GM21825 (cell line): Measurements from ENCODE around the gene SLX4IP.

Experiments
- ATAC-seq: cut with Tn5 transposase; IDR thresholded peaks from one replicate; pipeline ENCODE4 v1.9.1; 2021; ENCODE audit warnings: mild to moderate bottlenecking, moderate library complexity; ENCODE audit not compliant: unreplicated experiment

Gene SLX4IP

DNA sequence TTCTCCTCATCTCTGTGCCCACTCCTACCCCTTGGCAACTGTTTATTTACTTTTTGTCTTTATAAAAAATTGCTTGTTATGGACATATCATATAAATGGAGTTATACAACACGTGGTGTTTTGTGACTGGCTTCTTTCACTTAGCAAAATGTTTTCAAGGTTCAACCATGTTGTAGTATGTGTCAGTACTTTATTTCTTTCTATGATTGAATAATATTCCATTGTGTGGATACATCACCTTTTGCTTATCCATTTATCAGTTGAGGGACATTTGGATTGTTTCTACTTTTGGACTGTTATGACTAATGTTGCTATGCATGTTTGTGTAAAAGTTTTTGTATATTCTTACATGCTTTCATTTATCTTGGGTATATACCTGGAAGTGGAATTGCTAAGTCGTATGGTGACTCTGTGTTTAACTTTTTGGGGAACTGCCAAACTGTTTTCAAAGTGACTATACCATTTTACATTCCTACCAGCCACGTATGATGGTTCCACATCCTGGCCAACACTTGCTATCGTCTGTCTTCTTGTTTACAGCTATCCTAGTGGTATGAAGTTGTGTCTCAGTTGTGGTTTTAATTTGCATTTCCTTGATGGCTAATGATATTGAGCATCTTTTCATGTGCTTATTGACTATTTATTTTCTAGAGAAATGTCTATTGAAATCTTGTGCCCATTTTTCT lies 84.4 kb downstream of the SLX4IP start:
- ATAC-seq = peak; percentile 55

DNA sequence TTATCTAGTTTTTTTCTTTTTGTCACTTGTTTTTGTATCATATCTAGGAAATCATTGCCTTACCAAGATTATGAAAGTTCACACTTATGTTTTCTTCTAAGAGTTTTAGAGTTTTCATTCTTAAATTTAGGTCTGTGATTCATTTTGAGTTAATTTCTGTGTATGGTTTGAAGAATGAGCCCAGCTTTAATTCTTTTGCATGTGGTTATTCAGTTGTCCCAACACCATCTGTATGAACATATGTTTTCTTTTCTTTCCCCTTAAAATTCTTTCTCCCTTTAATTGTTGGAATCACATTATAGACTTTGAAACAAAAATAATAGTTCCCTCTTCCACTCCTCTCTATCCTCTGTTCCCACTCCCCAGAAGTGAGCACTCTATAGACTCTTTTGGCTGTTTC lies 85.4 kb downstream of the SLX4IP start:
- no peak for ATAC-seq

DNA sequence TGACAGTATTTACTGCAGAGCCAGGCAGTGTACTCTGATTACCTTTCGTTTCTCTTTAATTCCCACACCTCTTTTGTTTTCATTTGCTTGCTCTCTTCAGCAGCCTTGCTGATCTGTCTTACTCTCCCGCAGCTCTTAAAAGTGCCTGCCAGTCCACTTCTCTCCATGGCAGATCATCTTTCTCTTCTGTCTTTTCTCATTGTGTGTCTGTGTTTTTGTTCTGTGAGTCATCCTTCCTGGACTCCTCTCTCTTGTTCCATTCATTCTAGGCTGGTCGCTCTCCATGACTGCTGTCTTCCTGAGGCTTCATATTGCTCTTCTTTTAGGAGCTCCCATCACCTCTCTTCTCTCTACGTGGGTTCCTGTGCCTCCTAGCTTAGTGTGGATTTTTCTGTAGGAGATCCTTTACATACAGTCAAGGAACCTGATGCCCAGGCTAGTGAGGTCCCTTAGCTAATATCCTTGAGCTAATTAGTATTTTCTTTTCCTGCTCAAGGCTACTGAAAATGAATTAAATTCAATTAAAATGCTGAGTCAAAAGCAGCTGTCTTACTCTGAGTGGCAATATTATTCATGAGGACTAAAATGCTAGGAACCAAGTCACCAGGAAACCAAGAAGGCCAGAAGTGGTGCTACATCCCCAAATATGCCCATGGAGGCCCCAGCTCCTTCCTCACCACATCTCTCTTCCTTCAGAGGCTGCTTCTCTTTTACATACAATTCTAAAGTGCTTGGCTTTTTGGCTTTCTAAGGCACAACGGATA lies 86.1 kb downstream of the SLX4IP start:
- ATAC-seq = no peak

DNA sequence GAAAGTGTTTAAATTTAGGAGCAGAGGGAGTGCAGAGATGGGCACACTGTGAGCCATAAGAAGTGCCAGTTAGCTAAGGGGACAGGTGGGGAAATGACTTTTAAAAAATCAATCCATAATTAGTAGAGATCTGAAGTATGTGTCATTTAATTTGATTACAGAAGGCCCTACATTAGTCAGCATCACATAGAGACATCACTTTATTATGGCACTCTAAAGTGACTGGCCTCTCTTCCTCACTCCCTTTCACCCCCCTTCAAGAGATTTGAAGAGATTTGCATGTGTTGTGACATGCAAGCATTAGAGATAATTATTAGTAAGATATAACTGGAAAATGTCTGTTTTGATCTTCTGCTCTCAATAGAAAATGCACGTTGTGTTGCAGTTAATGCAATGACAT lies 86.7 kb downstream of the SLX4IP start:
- no peak for ATAC-seq

- no peak for ATAC-seq
Observed at GRCh38 chr20:10522328-10522727, 87.2 kb downstream of the SLX4IP start.

GRCh38 chr20:10523443-10523842 lies 88.3 kb downstream of the SLX4IP start:
- ATAC-seq = no peak

GRCh38 chr20:10524034-10524476 lies 89.0 kb downstream of the SLX4IP start:
- ATAC-seq = no peak

DNA sequence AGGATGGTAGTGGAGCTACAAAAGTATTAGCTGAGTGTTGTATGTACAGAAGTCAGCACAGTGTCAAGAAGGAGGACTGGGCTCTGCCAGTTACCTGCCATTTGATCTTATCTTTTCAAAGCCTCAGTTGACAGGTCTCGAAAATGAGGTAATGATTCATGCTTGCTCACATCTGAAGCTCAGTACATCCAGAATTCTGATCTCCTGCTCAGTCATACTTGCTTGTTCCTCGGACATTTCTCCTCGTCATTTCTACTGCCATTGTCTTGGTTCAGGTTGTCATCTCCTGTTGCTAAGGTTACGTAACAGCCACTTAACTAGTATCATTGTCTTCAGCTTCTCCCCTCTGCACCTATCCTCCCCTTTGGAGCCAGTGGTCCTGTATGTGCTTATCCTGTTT lies 89.5 kb downstream of the SLX4IP start:
- no peak for ATAC-seq

- ATAC-seq = no peak
Observed at GRCh38 chr20:10527781-10528180, 92.7 kb downstream of the SLX4IP start.

DNA sequence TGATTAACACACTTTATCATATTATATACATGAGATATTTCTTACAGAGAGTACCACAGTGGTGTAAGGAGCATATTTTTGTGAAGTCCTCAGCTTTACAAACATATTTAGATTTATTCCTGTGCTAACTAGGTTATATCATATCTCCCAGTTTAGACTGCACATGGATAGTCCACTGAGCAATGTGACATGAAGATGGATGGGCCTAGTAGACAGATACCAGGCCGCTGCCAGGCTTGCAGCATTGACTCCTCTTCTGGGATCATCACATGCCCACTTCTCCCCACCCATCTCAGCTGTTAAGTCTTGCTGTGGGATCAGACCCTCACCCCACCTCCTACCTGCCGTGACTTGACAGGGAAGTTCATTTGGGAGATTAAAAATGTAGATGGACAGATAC lies 95.8 kb downstream of the SLX4IP start:
- no peak for ATAC-seq

GRCh38 chr20:10531848-10532247 lies 96.7 kb downstream of the SLX4IP start:
- no peak for ATAC-seq

DNA sequence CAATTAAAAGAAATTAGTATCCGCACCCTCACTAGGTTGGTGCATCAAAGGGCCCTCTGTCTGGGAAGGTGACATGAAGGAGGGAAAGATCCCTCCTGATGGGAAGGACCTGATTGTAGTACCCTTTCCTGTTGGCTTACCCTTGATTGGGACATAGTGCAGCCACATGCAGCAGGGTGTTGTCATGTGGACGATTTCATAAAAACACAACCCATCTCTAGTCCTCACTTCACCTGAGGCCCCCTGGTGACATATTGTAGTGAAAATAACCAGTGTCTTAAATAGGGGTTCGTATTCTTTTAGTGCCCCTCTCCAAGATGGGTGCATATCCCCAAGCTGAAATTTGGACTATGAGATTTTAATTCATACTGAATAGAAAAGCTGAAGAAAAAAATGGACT lies 97.3 kb downstream of the SLX4IP start:
- no peak for ATAC-seq

- ATAC-seq = no peak
Observed at GRCh38 chr20:10536531-10536930, 101.4 kb downstream of the SLX4IP start.

DNA sequence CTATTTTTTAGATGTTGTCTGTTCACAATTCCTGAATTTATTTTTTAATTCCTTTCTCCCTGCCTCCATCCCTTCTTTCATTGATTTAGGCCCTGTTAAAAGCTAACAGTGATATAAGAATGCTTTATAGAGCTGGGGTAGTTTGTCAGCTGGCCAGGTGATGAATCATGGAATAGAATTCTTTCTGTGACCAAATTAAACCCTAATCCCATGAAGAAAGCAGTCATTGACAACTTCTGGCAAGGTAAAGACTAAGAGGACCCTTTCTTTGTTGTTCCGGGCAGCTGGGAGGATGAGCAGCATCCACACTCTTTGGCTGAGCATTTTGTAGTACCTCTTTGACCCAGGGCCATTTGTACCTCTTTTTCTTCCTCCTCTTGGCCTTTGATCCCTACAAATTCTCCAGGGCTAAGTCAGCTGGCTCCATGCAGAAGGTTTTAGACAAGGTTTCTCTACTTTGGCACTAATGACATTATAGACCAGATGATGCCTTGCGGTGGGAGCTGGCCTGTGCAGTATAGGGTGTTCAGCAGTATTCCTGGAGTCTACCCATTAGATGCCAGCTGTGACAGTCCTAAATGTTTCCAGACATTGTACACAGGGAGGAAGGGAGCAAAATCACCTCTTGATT lies 102.9 kb downstream of the SLX4IP start:
- ATAC-seq = no peak

DNA sequence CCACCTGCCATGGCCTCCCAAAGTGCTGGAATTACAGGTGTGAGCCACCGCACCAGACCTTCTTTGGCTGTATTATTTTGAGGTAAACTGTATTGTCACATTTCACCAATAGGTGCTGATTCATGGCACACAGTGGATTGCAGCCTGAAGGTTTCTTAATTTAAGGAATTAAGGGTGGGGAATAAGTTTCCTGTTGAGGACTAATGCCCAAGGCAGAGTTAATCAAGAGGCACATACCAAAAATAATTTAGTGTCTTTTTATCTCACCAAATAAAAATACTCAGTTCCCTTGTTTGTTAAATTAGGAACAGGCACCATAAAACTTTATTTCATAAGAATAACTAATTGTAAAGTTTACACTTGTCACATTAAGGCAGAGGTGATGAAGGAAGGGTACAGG lies 103.7 kb downstream of the SLX4IP start:
- no peak for ATAC-seq

DNA sequence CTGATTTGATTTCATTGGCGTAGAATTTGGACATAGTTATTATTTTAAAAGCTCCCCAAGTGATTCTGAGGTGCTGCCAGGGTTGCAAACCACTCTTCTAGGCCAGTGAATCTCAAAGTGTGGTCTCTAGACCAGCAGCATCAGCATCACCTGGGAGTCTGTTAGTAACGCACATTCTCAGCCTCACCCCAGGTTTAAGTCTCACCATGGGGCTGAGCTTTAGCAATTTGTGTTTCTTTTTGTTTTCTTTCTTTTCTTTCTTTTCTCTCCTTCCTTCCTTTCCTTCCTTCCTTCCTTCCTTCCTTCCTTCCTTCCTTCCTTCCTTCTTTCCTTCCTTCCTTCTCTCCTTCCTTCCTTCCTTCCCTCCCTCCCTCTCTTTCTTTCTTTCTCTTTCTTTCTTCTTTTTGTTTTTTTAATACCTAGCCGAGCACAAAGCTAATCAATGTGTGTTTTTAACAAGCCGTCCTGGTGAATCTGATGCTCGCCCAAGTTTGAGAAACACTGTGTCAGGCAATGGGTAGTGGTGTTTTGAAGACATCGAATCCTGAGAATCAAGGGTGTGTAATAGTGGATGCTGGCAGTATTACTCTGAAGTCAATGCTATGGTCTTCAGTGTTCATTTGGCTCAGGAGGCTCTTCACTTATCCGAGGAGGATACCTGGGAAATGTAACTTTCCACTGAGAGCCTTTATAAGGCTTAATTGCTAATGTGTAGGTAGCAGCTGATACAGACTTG lies 104.9 kb downstream of the SLX4IP start:
- ATAC-seq = no peak

DNA sequence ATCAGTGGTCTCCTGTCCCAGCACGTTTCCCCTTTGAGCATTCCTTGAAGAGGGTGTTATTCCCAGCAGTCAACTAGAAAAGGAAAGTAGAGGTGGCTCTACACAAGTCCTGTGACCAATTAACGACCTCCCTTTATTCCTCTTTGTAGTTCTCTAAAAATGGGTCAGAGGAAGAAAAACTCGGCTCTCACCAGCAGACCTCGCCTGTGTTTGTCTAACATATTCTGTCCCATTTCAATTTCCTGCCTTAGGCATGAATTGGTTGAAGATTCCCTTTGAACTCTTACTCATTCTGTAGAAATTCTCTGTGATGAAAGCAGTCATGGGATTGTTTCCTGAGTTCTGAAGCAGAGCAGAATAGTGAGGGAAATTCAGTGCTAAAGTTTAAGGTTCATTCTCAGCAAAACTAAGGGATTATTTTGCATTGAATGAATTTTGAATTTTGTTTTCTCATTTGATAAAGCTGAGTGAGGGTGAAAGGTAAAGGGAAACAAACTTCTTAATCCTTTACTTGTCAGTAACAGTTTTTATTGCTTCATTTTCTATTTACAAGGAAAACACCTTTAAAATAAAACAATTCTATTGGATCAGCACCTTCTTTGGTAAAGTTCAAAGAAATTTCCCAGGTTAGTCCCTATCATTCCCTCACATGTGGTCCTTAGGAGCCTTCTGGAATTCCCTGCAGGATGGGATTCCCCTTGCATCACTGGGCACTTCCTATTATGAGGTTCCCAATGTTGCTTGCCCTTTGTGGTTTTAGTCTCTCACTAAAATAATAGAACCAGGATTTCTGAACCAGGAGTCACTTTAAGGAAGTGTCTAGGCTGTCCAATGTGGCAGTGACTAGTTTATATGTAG lies 105.8 kb downstream of the SLX4IP start:
- ATAC-seq = no peak

GRCh38 chr20:10541668-10542411 lies 106.7 kb downstream of the SLX4IP start:
- ATAC-seq = no peak

- no peak for ATAC-seq
Observed at GRCh38 chr20:10542442-10542841, 107.3 kb downstream of the SLX4IP start.

GRCh38 chr20:10543480-10543879 lies 108.4 kb downstream of the SLX4IP start:
- no peak for ATAC-seq
